Measurements from ENCODE around the gene PPM1E. TPM values are rescaled to one million over a fixed set of nuclear protein-coding genes. Genes with fewer than 3 reads are reported as not detected.

Gene PPM1E
- total RNA-seq, 1 experiment from 2014 or later: 2.9 TPM

DNA sequence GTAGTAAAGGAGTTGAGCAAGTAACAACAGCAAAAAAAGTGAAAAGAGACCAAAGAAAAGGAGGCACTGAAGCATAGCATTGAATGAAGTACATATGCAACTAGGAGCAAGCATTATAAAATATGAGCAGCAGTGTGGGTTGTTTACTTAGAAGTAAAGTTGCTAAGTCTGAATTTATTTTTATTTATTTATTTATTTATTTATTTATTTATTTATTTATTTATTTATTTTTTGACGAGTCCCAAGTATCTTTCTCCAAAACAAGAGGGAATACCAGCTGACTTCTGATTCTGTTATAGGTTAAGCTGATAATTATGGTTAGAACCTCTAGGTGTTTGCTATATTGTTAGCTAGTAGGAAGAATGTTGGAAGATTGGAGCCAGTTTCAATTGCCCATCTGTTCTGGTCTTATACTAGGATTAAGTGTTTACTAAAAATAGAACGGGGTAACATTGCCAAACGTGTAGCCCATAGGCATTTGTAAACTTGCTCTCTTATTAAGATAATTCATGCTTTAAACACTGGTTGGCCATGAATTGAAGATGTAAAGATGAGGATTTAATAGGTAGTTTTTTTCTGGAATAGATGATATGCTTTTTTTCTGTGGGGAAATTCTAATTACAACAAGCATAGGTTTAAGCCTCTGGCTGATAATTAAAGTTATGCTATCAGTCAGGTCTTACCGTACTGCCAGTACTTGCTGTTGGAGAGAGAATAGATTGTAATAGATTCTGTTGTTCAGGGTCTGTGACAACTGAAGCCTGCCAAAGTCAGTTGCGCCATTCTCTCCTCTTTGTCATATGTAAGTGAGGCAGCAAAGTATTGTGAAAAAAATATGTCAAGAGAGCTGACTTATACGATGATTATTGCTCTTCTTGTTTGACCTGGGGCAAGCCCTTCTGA, 66.7 kb downstream of the PPM1E start:
- no peak overlapping the region for H3K4me3 ChIP-seq (ENCODE audit: low read depth in 2 of 2, low read length in 2 of 2)
- intact Hi-C loops (cut with micrococcal nuclease; ENCODE audit: unreplicated experiment): no loop called here
- no peak for TF ChIP-seq TCF7L2 (IDR thresholded peaks at IDR 0.05; ENCODE audit: low read depth, low read length)
- no peak for TF ChIP-seq SIN3A (IDR thresholded peaks at IDR 0.05; ENCODE audit: borderline replicate concordance, insufficient read depth, low read depth, low read length)
- TF ChIP-seq POLR2AphosphoS5 (IDR thresholded peaks at IDR 0.05; ENCODE audit: low read depth, low read length): no peak
- TF ChIP-seq, protein P1, sequence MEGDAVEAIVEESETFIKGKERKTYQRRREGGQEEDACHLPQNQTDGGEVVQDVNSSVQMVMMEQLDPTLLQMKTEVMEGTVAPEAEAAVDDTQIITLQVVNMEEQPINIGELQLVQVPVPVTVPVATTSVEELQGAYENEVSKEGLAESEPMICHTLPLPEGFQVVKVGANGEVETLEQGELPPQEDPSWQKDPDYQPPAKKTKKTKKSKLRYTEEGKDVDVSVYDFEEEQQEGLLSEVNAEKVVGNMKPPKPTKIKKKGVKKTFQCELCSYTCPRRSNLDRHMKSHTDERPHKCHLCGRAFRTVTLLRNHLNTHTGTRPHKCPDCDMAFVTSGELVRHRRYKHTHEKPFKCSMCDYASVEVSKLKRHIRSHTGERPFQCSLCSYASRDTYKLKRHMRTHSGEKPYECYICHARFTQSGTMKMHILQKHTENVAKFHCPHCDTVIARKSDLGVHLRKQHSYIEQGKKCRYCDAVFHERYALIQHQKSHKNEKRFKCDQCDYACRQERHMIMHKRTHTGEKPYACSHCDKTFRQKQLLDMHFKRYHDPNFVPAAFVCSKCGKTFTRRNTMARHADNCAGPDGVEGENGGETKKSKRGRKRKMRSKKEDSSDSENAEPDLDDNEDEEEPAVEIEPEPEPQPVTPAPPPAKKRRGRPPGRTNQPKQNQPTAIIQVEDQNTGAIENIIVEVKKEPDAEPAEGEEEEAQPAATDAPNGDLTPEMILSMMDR (IDR thresholded peaks at IDR 0.05): no peak
- TF ChIP-seq, protein P2, sequence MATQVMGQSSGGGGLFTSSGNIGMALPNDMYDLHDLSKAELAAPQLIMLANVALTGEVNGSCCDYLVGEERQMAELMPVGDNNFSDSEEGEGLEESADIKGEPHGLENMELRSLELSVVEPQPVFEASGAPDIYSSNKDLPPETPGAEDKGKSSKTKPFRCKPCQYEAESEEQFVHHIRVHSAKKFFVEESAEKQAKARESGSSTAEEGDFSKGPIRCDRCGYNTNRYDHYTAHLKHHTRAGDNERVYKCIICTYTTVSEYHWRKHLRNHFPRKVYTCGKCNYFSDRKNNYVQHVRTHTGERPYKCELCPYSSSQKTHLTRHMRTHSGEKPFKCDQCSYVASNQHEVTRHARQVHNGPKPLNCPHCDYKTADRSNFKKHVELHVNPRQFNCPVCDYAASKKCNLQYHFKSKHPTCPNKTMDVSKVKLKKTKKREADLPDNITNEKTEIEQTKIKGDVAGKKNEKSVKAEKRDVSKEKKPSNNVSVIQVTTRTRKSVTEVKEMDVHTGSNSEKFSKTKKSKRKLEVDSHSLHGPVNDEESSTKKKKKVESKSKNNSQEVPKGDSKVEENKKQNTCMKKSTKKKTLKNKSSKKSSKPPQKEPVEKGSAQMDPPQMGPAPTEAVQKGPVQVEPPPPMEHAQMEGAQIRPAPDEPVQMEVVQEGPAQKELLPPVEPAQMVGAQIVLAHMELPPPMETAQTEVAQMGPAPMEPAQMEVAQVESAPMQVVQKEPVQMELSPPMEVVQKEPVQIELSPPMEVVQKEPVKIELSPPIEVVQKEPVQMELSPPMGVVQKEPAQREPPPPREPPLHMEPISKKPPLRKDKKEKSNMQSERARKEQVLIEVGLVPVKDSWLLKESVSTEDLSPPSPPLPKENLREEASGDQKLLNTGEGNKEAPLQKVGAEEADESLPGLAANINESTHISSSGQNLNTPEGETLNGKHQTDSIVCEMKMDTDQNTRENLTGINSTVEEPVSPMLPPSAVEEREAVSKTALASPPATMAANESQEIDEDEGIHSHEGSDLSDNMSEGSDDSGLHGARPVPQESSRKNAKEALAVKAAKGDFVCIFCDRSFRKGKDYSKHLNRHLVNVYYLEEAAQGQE (IDR thresholded peaks at IDR 0.05; ENCODE audit: insufficient read depth in 1 of 2, low read depth in 2 of 2, low read length in 1 of 2): no peak
- ChIA-PET POLR2A (interaction anchor here (0.6 kb wide), 1 partner anchor 106 kb away, joined by 5 read pairs; no protein-coding TSS in a partner anchor), CTCF (no interaction called here)
- no peaks in the 10 kb centered on the region for H3K9me3 ChIP-seq (ENCODE audit: control insufficient read depth, insufficient read depth, low read depth, low read length)
- H3K36me3 ChIP-seq (ENCODE audit: control insufficient read depth, insufficient read depth, low read length): no peaks in the 10 kb centered on the region
- no peak for DNase-seq (ENCODE audit: low read depth, low spot score)
- no peaks in the 10 kb centered on the region for H3K4me1 ChIP-seq (ENCODE audit: control insufficient read depth, insufficient read depth, low read length)
- in situ Hi-C loops (cut with HindIII; ENCODE audit: low pct_unique_long_range_greater_than_20kb, low sequenced_read_pairs): no loop called here
- no TSS peak for BruUV-seq (replicated peaks)
- H3K27ac ChIP-seq (ENCODE audit: low read length): no peak overlapping the region
- ATAC-seq: no peak
- H3K27me3 ChIP-seq (ENCODE audit: control insufficient read depth, insufficient read depth, low read length): no peaks in the 10 kb centered on the region

DNA sequence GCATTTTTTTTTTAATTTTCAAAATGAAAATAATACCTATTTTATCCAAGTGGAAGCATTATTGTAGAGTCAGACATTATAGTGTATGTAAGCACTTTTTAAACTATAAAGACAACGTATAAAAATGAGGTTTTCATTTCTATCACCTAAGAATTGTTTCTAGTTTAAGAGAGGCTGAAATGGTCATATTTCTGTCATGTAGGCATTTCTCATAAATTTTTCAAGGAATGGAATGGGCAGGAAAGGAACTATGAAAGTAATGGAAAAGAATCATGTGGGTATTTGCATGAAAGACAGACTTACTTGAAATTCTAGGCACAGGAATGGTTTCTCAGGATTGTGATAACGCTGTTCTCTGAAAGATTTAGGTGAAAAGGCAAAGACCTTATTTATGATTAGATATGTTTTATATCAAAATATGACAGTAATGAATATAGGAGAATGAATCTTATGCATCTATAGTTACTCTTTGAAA, 67.4 kb downstream of the PPM1E start:
- no peak overlapping the region for H3K27ac ChIP-seq (ENCODE audit: low read length)
- in situ Hi-C loops (cut with HindIII; ENCODE audit: low pct_unique_long_range_greater_than_20kb, low sequenced_read_pairs) (no loop called here), intact Hi-C loops (cut with micrococcal nuclease; ENCODE audit: unreplicated experiment) (no loop called here)
- BruUV-seq (replicated peaks): no TSS peak
- no peaks in the 10 kb centered on the region for H3K4me1 ChIP-seq (ENCODE audit: control insufficient read depth, insufficient read depth, low read length)
- no peak overlapping the region for H3K4me3 ChIP-seq (ENCODE audit: low read depth in 2 of 2, low read length in 2 of 2)
- no peaks in the 10 kb centered on the region for H3K27me3 ChIP-seq (ENCODE audit: control insufficient read depth, insufficient read depth, low read length)
- ChIA-PET CTCF (no interaction called here), POLR2A (no interaction called here)
- ATAC-seq: no peak
- no peaks in the 10 kb centered on the region for H3K36me3 ChIP-seq (ENCODE audit: control insufficient read depth, insufficient read depth, low read length)
- no peaks in the 10 kb centered on the region for H3K9me3 ChIP-seq (ENCODE audit: control insufficient read depth, insufficient read depth, low read depth, low read length)
- TF ChIP-seq, protein P2 (IDR thresholded peaks at IDR 0.05; ENCODE audit: insufficient read depth in 1 of 2, low read depth in 2 of 2, low read length in 1 of 2): no peak
- DNase-seq (ENCODE audit: low read depth, low spot score): no peak
